SK-N-SH (cell line): ENCODE results near the gene EGFLAM. TPM values are rescaled to one million over a fixed set of nuclear protein-coding genes. Genes with fewer than 3 reads are reported as not detected.

Experiments used
- CTCF ChIA-PET: fragments of 300-600, 350-600 bp; formaldehyde crosslinking; extraction: SDS; loops from one replicate; lab custom pipeline; 2021; lab: Yijun Ruan, JAX
- POLR2A ChIA-PET: fragments of 350-600 bp; sonication (Branson Sonifier 250); formaldehyde crosslinking; extraction: SDS; loops from one replicate; lab custom pipeline; 2020; ENCODE audit warnings: antibody characterized with exemption, inconsistent platforms; lab: Yijun Ruan, JAX
- DNase-seq: peaks from one replicate; pipeline ENCODE4 v3.0.0; 2012
- H2AFZ ChIP-seq: fragments of 200-600 bp; sonication (generic); 2 replicates; pipeline ENCODE4 v1.8.1; 2016; ENCODE audit warnings: antibody characterized with exemption, mild to moderate bottlenecking, low read depth
- H3F3A ChIP-seq: fragments of 200-600 bp; sonication (generic); replicated peaks from 2 replicates; pipeline ENCODE3; 2016; ENCODE audit warnings: antibody characterized with exemption, mild to moderate bottlenecking; ENCODE audit not compliant: insufficient read depth
- H3K27ac ChIP-seq, 2 experiments: fragments of 200-500 bp in 1 of 2; fragments of 200-600 bp in 1 of 2; sonication (Bioruptor generic) in 1 of 2; sonication (generic), shearing (Covaris generic) in 1 of 2; 2 replicates each; pipeline versions ENCODE4 v1.5.1 to v1.6.1; 2014 to 2016; ENCODE audit warnings: low read depth in 2 of 2, inconsistent platforms in 1 of 2, low read length in 1 of 2, mild to moderate bottlenecking in 1 of 2, mixed read lengths in 1 of 2
- H3K27me3 ChIP-seq: fragments of 200-600 bp; sonication (generic), shearing (Covaris generic); 2 replicates; pipeline ENCODE4 v1.6.1; 2016; ENCODE audit warnings: mixed run types; ENCODE audit not compliant: insufficient read depth
- H3K36me3 ChIP-seq, 2 experiments: fragments of 200-500 bp in 1 of 2; fragments of 200-600 bp in 1 of 2; sonication (Bioruptor generic) in 1 of 2; sonication (generic) in 1 of 2; replicated peaks in 1 of 2; 2 replicates each; pipeline versions ENCODE3 to v1.5.1; 2014 to 2016; ENCODE audit warnings: low read length in 1 of 2, mild to moderate bottlenecking in 1 of 2; ENCODE audit not compliant: insufficient read depth in 2 of 2, control insufficient read depth in 1 of 2
- H3K4me1 ChIP-seq, 2 experiments: fragments of 200-500 bp in 1 of 2; fragments of 200-600 bp in 1 of 2; sonication (Bioruptor generic) in 1 of 2; sonication (generic), shearing (Covaris generic) in 1 of 2; 2 replicates each; pipeline versions ENCODE4 v1.5.1 to v1.6.1; 2014 to 2016; ENCODE audit warnings: low read depth in 1 of 2, low read length in 1 of 2, mixed run types in 1 of 2; ENCODE audit not compliant: insufficient read depth in 2 of 2, control insufficient read depth in 1 of 2
- H3K4me2 ChIP-seq: fragments of 200-600 bp; sonication (generic), shearing (Covaris generic); 2 replicates; pipeline ENCODE4 v1.6.1; 2017; ENCODE audit warnings: mixed run types
- H3K4me3 ChIP-seq, 2 experiments: fragments of 200-500 bp in 1 of 2; fragments of 200-600 bp in 1 of 2; sonication (Bioruptor generic) in 1 of 2; sonication (generic), shearing (Covaris generic) in 1 of 2; 2 replicates each; pipeline versions ENCODE4 v1.5.1 to v1.8.1; 2014 to 2016; ENCODE audit warnings: low read depth in 2 of 2, inconsistent platforms in 1 of 2, low read length in 1 of 2, mild to moderate bottlenecking in 1 of 2, mixed read lengths in 1 of 2, moderate library complexity in 1 of 2
- H3K79me2 ChIP-seq: fragments of 200-600 bp; sonication (generic); 2 replicates; pipeline ENCODE4 v1.8.1; 2017; ENCODE audit warnings: mild to moderate bottlenecking; ENCODE audit not compliant: insufficient read depth
- H3K9ac ChIP-seq: fragments of 200-600 bp; sonication (generic); 2 replicates; pipeline ENCODE4 v1.6.1; 2017; ENCODE audit warnings: mixed run types
- H3K9me2 ChIP-seq: fragments of 200-600 bp; sonication (generic); 2 replicates; pipeline ENCODE4 v1.6.1; 2017; ENCODE audit warnings: mixed run types
- H3K9me3 ChIP-seq: fragments of 200-600 bp; sonication (generic); 2 replicates; pipeline ENCODE4 v1.6.1; 2017; ENCODE audit warnings: mixed run types, mild to moderate bottlenecking, moderate library complexity
- H4K20me1 ChIP-seq: fragments of 200-600 bp; sonication (generic); 2 replicates; pipeline ENCODE4 v1.6.1; 2017; ENCODE audit warnings: mild to moderate bottlenecking, mixed run types; ENCODE audit not compliant: insufficient read depth
- CHD2 ChIP-seq: fragments of 150-350 bp; IDR thresholded peaks from 2 replicates; pipeline ENCODE4 v1.6.1; 2018; ENCODE audit warnings: low read length; ENCODE audit not compliant: partially characterized antibody
- EP300 ChIP-seq, 2 experiments: IDR thresholded peaks; 2 replicates each; pipeline versions ENCODE4 v1.4.0 to v1.6.1; 2012; ENCODE audit warnings: borderline replicate concordance in 1 of 2, low read depth in 1 of 2, low read length in 1 of 2
- EZH2phosphoT487 ChIP-seq: fragments of 200-600 bp; sonication (generic); IDR thresholded peaks from 2 replicates; pipeline ENCODE4 v1.6.1; 2017; ENCODE audit warnings: low read depth, mixed run types, mild to moderate bottlenecking, antibody characterized with exemption, moderate library complexity, borderline replicate concordance
- FOSL2 ChIP-seq: IDR thresholded peaks from 2 replicates; pipeline ENCODE4 v1.4.0; 2012; ENCODE audit warnings: low read depth, mild to moderate bottlenecking, moderate library complexity, borderline replicate concordance
- FOXJ3 ChIP-seq: sonication (generic); formaldehyde crosslinking; IDR thresholded peaks from 2 replicates; pipeline ENCODE4 v1.5.1; 2020; ENCODE audit warnings: mild to moderate bottlenecking, missing genetic modification reagents
- NFIC ChIP-seq: IDR thresholded peaks from 2 replicates; pipeline ENCODE4 v1.4.0; 2012; ENCODE audit warnings: borderline replicate concordance
- RAD21 ChIP-seq: IDR thresholded peaks from 2 replicates; pipeline ENCODE4 v1.6.1; 2012; ENCODE audit warnings: mild to moderate bottlenecking, low read length
- RFX5 ChIP-seq: IDR thresholded peaks from 2 replicates; pipeline ENCODE4 v1.6.1; 2012; ENCODE audit warnings: mild to moderate bottlenecking, improper control_type of control experiment, low read length
- RXRA ChIP-seq: IDR thresholded peaks from 2 replicates; pipeline ENCODE4 v1.4.0; 2012; ENCODE audit warnings: low read depth, mild to moderate bottlenecking, borderline replicate concordance
- SMC3 ChIP-seq: IDR thresholded peaks from 2 replicates; pipeline ENCODE4 v1.6.1; 2012; ENCODE audit warnings: low read depth, low read length, improper control_type of control experiment
- TEAD4 ChIP-seq: IDR thresholded peaks from 2 replicates; pipeline ENCODE4 v1.4.0; 2012; ENCODE audit warnings: mild to moderate bottlenecking, borderline replicate concordance; ENCODE audit not compliant: insufficient read depth
- YY1 ChIP-seq: IDR thresholded peaks from 2 replicates; pipeline ENCODE4 v1.4.0; 2012; ENCODE audit warnings: low read depth, mild to moderate bottlenecking
- WGBS: methylation state at CpG from one replicate; pipeline ENCODE4 v1.1.6; 2017; ENCODE audit warnings: low lambda C conversion rate; 5-methylcytosine and 5-hydroxymethylcytosine counted together
- polyA plus RNA-seq, 3 experiments: library from polyadenylated mRNA; depleted of rRNA; stranded (reverse); fragments of >200 nt; gene quantifications; 2 replicates each; pipeline ENCODE4 v1.2.3, GENCODE V29; 2012
- TF ChIP-seq, protein P1 (sequence below): IDR thresholded peaks from 2 replicates; pipeline ENCODE4 v1.4.0; 2012; ENCODE audit warnings: low read depth
- TF ChIP-seq, protein P2 (sequence below): IDR thresholded peaks from 2 replicates; pipeline ENCODE4 v1.6.1; 2012; ENCODE audit warnings: mild to moderate bottlenecking, low read depth, low read length, moderate library complexity
- TF ChIP-seq, protein P3 (sequence below): fragments of 200-600 bp; sonication (generic); IDR thresholded peaks from 2 replicates; pipeline ENCODE4 v1.6.1; 2017; ENCODE audit warnings: antibody characterized with exemption, mild to moderate bottlenecking, moderate library complexity

Gene EGFLAM
- polyA plus RNA-seq, 1 of the 3 experiments (the other 2 are of a cell fraction): 0.05 TPM

DNA sequence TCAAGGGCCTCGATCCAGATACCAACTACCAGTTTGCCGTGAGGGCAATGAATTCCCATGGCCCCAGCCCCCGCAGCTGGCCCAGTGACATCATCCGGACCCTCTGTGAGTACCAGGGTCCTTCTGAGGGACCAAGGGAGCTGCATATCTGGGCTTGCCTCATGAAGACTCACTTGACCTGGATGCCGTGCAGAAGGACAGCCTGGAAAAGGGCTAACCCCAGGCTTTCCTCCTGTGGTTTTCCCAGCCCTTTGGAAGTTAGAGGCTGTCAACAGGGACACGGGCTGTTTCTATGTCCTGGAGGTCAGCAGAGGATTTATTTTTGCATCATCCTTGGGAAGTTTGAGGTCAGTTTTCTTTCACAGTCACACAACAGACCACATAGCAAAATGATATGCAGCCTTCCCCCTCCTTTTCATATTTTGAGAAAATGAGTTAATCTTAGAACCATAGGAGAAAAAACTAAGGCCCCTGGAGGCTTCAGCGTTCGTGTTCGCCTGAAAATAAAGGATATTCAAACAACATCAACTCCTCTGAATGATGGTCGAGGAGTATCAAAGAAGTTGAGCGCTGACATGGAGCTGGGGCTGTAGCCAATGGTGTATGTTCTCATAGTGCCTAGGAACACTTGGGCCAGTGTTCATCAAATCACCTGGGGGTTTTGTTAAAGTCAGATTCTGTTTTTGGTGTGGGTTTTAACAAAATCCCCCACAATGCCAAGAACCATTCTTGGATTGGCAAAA is 112.2 kb downstream of the EGFLAM start (continued):
- TF ChIP-seq RFX5: no peak
- TF ChIP-seq EP300 (IDR thresholded peaks at IDR 0.05; ENCODE audit: borderline replicate concordance in 1 of 2, low read depth in 1 of 2, low read length in 1 of 2): no peak

DNA sequence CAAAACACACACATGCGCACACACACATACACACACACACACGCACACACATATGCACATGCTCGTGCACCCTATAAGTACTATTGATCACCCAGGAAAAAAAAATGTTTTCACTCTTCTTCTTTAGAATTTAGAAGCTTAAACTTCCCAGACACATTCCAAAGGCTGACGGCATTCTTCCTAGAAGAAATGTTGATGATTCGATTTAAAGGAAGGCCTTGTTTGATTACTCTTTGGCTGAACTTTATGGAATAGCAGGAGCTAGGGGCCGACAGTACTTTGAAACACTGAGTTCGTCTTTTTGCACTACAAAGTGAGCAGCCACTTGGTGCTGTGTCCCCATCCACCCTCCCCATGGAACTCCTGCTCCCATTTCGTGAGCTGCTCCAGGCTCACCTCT is 113.2 kb downstream of the EGFLAM start:
- TF ChIP-seq, protein P1, sequence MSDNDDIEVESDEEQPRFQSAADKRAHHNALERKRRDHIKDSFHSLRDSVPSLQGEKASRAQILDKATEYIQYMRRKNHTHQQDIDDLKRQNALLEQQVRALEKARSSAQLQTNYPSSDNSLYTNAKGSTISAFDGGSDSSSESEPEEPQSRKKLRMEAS: no peak
- TF ChIP-seq FOSL2: no peak
- no peak for TF ChIP-seq CHD2
- TF ChIP-seq TEAD4: no peak
- no peak for TF ChIP-seq RAD21
- Histone ChIP-seq H3F3A (no peaks in the 10 kb centered on the region), H2AFZ (no peak overlapping the region), H3K27me3 (peaks cover 8% of the 10 kb centered on the region; the same call in 1 of the 2 replicates), H3K4me1 (peaks cover 0 to 5% of the 10 kb centered on the region in 2 experiments; a peak in 1 of 4 replicates), H3K9me2 (no peaks in the 10 kb centered on the region), H3K9me3 (no peaks in the 10 kb centered on the region), H3K4me3 (no peak overlapping the region), H3K36me3 (no peaks in the 10 kb centered on the region), H3K9ac (no peak overlapping the region), H3K4me2 (no peak overlapping the region), H3K27ac (no peak overlapping the region), H3K79me2 (no peaks in the 10 kb centered on the region), H4K20me1 (no peaks in the 10 kb centered on the region)
- no peak for DNase-seq
- ChIA-PET CTCF (interaction anchor here (1.3 to 2.0 kb wide), 2 partner anchors 11 to 106 kb away, joined by 4 to 14 read pairs; no protein-coding TSS in a partner anchor), POLR2A (no interaction called here)
- 64% methylated on average over 8 of the region's 8 CpGs for WGBS

DNA sequence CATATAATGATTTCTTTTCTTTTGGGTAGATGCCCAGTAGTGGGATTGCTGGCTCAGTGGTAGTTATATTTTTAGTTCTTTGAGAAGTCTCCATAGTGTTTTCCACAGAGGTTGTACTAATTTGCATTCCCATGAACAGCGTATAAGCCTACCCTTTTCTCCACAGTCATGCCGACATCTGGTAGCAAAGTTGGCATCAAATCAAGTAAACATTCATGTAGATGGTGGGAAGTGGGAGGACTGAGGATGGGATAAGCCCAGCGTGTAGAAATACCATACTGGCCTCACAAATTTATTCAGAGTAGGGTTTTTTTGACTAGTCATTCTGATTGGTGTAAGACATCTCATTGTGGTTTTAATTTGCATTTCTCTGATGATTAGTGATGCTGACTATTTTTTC is 115.4 kb downstream of the EGFLAM start:
- Histone ChIP-seq H3K36me3 (no peaks in the 10 kb centered on the region), H3K9me2 (no peaks in the 10 kb centered on the region), H3F3A (no peaks in the 10 kb centered on the region), H3K79me2 (no peaks in the 10 kb centered on the region), H2AFZ (no peak overlapping the region), H3K27ac (no peak overlapping the region), H3K4me3 (no peak overlapping the region), H3K9ac (no peak overlapping the region), H3K4me2 (no peak overlapping the region), H3K9me3 (no peaks in the 10 kb centered on the region), H3K4me1 (peaks cover 0 to 3% of the 10 kb centered on the region in 2 experiments; a peak in 1 of 4 replicates), H4K20me1 (no peaks in the 10 kb centered on the region), H3K27me3 (peaks cover 15% of the 10 kb centered on the region; the same call in 1 of the 2 replicates)
- DNase-seq: no peak
- WGBS: 66% methylated on average over 3 of the region's 3 CpGs
- POLR2A ChIA-PET: no interaction called here
- CTCF ChIA-PET: interaction anchor here (0.9 to 1.2 kb wide), 2 partner anchors 9 to 68 kb away, joined by 3 to 6 read pairs; no protein-coding TSS in a partner anchor
- TF ChIP-seq, protein P2, sequence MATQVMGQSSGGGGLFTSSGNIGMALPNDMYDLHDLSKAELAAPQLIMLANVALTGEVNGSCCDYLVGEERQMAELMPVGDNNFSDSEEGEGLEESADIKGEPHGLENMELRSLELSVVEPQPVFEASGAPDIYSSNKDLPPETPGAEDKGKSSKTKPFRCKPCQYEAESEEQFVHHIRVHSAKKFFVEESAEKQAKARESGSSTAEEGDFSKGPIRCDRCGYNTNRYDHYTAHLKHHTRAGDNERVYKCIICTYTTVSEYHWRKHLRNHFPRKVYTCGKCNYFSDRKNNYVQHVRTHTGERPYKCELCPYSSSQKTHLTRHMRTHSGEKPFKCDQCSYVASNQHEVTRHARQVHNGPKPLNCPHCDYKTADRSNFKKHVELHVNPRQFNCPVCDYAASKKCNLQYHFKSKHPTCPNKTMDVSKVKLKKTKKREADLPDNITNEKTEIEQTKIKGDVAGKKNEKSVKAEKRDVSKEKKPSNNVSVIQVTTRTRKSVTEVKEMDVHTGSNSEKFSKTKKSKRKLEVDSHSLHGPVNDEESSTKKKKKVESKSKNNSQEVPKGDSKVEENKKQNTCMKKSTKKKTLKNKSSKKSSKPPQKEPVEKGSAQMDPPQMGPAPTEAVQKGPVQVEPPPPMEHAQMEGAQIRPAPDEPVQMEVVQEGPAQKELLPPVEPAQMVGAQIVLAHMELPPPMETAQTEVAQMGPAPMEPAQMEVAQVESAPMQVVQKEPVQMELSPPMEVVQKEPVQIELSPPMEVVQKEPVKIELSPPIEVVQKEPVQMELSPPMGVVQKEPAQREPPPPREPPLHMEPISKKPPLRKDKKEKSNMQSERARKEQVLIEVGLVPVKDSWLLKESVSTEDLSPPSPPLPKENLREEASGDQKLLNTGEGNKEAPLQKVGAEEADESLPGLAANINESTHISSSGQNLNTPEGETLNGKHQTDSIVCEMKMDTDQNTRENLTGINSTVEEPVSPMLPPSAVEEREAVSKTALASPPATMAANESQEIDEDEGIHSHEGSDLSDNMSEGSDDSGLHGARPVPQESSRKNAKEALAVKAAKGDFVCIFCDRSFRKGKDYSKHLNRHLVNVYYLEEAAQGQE: no peak
- TF ChIP-seq EZH2phosphoT487 (no peak), FOXJ3 (no peak), NFIC (no peak), RXRA (no peak), YY1 (no peak), SMC3 (no peak), CHD2 (no peak), RFX5 (no peak), EP300 (IDR thresholded peaks at IDR 0.05; ENCODE audit: borderline replicate concordance in 1 of 2, low read depth in 1 of 2, low read length in 1 of 2) (no peak)
- TF ChIP-seq, protein P3, sequence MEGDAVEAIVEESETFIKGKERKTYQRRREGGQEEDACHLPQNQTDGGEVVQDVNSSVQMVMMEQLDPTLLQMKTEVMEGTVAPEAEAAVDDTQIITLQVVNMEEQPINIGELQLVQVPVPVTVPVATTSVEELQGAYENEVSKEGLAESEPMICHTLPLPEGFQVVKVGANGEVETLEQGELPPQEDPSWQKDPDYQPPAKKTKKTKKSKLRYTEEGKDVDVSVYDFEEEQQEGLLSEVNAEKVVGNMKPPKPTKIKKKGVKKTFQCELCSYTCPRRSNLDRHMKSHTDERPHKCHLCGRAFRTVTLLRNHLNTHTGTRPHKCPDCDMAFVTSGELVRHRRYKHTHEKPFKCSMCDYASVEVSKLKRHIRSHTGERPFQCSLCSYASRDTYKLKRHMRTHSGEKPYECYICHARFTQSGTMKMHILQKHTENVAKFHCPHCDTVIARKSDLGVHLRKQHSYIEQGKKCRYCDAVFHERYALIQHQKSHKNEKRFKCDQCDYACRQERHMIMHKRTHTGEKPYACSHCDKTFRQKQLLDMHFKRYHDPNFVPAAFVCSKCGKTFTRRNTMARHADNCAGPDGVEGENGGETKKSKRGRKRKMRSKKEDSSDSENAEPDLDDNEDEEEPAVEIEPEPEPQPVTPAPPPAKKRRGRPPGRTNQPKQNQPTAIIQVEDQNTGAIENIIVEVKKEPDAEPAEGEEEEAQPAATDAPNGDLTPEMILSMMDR: no peak
